IMR-90 (cell line): ENCODE measurements around the gene CIB2. TPM values are rescaled to one million over a fixed set of nuclear protein-coding genes. Genes with fewer than 3 reads are reported as not detected.

Experiments used
- ATAC-seq: fragments of 200-7000 bp; cut with Tn5 transposase; 2 replicates; pipeline ENCODE4 v1.9.1; 2020; ENCODE audit warnings: low read depth, mild to moderate bottlenecking, moderate library complexity
- BruUV-seq: library from RNA; stranded (reverse); fragments of 400-500 nt; replicated peaks from 2 replicates; lab custom pipeline; 2021; lab: Mats Ljungman, UMichigan
- CTCF ChIA-PET: fragments of 300-600 bp; formaldehyde crosslinking; extraction: SDS; loops from one replicate; lab custom pipeline; 2021; ENCODE audit warnings: antibody characterized with exemption; lab: Yijun Ruan, JAX
- POLR2A ChIA-PET: fragments of 300-600 bp; sonication (Branson Sonifier 250); formaldehyde crosslinking; loops from one replicate; lab custom pipeline; 2022; ENCODE audit warnings: antibody characterized with exemption; ENCODE audit not compliant: unreplicated experiment; lab: Charles Lee
- DNase-seq: peaks from one replicate; pipeline ENCODE4 v3.0.0; 2013
- H2AFZ ChIP-seq: replicated peaks from 2 replicates; pipeline ENCODE3; 2013; ENCODE audit warnings: low read length, mild to moderate bottlenecking; ENCODE audit not compliant: poor library complexity
- H2AK5ac ChIP-seq: 2 replicates; pipeline ENCODE4 v1.6.1; 2013; ENCODE audit warnings: low read depth, low read length, inconsistent platforms
- H2AK9ac ChIP-seq: replicated peaks from 2 replicates; pipeline ENCODE3; 2013; ENCODE audit warnings: mild to moderate bottlenecking, low read depth, low read length, moderate library complexity; ENCODE audit not compliant: poor library complexity
- H2BK120ac ChIP-seq: 2 replicates; pipeline ENCODE4 v1.6.1; 2013; ENCODE audit warnings: low read depth, low read length, inconsistent platforms
- H2BK15ac ChIP-seq: 3 replicates; pipeline ENCODE4 v1.6.1; 2013; ENCODE audit warnings: low read depth, low read length, inconsistent platforms
- H2BK20ac ChIP-seq: 2 replicates; pipeline ENCODE4 v1.6.1; 2013; ENCODE audit warnings: low read depth, mild to moderate bottlenecking, inconsistent platforms, low read length, moderate library complexity
- H2BK5ac ChIP-seq: 2 replicates; pipeline ENCODE4 v1.6.1; 2013; ENCODE audit warnings: mild to moderate bottlenecking, low read depth, low read length, inconsistent platforms; ENCODE audit not compliant: poor library complexity, severe bottlenecking
- H3K14ac ChIP-seq: replicated peaks from 2 replicates; pipeline ENCODE4 v1.6.1; 2013; ENCODE audit warnings: low read depth, low read length, inconsistent platforms
- H3K18ac ChIP-seq: 2 replicates; pipeline ENCODE4 v1.6.1; 2013; ENCODE audit warnings: low read depth, low read length, control low read depth
- H3K23ac ChIP-seq: 2 replicates; pipeline ENCODE4 v1.6.1; 2013; ENCODE audit warnings: low read depth, low read length, inconsistent platforms
- H3K27ac ChIP-seq: 2 replicates; pipeline ENCODE4 v1.5.1; 2013; ENCODE audit warnings: mild to moderate bottlenecking, control low read depth, low read length; ENCODE audit not compliant: insufficient read depth
- H3K27me3 ChIP-seq: 2 replicates; pipeline ENCODE4 v1.6.1; 2013; ENCODE audit warnings: low read length; ENCODE audit not compliant: control insufficient read depth, insufficient read depth
- H3K36me3 ChIP-seq: 2 replicates; pipeline ENCODE4 v1.6.1; 2013; ENCODE audit warnings: low read length, mixed read lengths; ENCODE audit not compliant: control insufficient read depth, insufficient read depth
- H3K4ac ChIP-seq: 2 replicates; pipeline ENCODE4 v1.6.1; 2013; ENCODE audit warnings: low read depth, low read length, inconsistent platforms
- H3K4me1 ChIP-seq: 2 replicates; pipeline ENCODE4 v1.6.1; 2013; ENCODE audit warnings: low read length, mixed read lengths; ENCODE audit not compliant: control insufficient read depth, insufficient read depth
- H3K4me2 ChIP-seq: 2 replicates; pipeline ENCODE4 v1.6.1; 2013; ENCODE audit warnings: low read depth, mild to moderate bottlenecking, control low read depth, low read length, moderate library complexity
- H3K4me3 ChIP-seq: 2 replicates; pipeline ENCODE4 v1.5.1; 2013; ENCODE audit warnings: low read depth, mild to moderate bottlenecking, control low read depth, low read length, moderate library complexity; ENCODE audit not compliant: insufficient read depth
- H3K56ac ChIP-seq: 2 replicates; pipeline ENCODE4 v1.6.1; 2013; ENCODE audit warnings: low read length, inconsistent platforms; ENCODE audit not compliant: insufficient read depth; ENCODE audit errors: extremely low read depth
- H3K79me1 ChIP-seq, 2 experiments: 2 replicates each; pipeline ENCODE4 v1.6.1; 2013; ENCODE audit warnings: low read length in 2 of 2, inconsistent platforms in 1 of 2, low read depth in 1 of 2
- H3K9ac ChIP-seq: 2 replicates; pipeline ENCODE4 v1.6.1; 2013; ENCODE audit warnings: low read depth, low read length, control low read depth
- H3K9me1 ChIP-seq: 2 replicates; pipeline ENCODE4 v1.6.1; 2013; ENCODE audit warnings: low read length, inconsistent platforms; ENCODE audit not compliant: insufficient read depth
- H3K9me3 ChIP-seq: 2 replicates; pipeline ENCODE4 v1.6.1; 2013; ENCODE audit warnings: low read length; ENCODE audit not compliant: control insufficient read depth, insufficient read depth
- H4K20me1 ChIP-seq: 2 replicates; pipeline ENCODE4 v1.6.1; 2013; ENCODE audit warnings: low read length, inconsistent platforms; ENCODE audit not compliant: insufficient read depth
- H4K5ac ChIP-seq: 2 replicates; pipeline ENCODE4 v1.6.1; 2013; ENCODE audit warnings: mild to moderate bottlenecking, low read depth, low read length, control low read depth
- H4K8ac ChIP-seq, 2 experiments: 2 replicates each; pipeline ENCODE4 v1.6.1; 2013; ENCODE audit warnings: low read depth in 2 of 2, low read length in 2 of 2, control low read depth in 1 of 2, inconsistent platforms in 1 of 2
- H4K91ac ChIP-seq: 2 replicates; pipeline ENCODE4 v1.6.1; 2013; ENCODE audit warnings: low read depth, low read length, inconsistent platforms; ENCODE audit not compliant: insufficient read depth
- BHLHE40 ChIP-seq: fragments of 150-350 bp; IDR thresholded peaks from 2 replicates; pipeline ENCODE4 v1.6.1; 2016; ENCODE audit warnings: mild to moderate bottlenecking, low read depth, low read length
- CEBPB ChIP-seq: IDR thresholded peaks from 2 replicates; pipeline ENCODE4 v1.6.1; 2012; ENCODE audit warnings: low read depth, low read length, improper control_type of control experiment
- CHD1 ChIP-seq: IDR thresholded peaks from 2 replicates; pipeline ENCODE4 v1.6.1; 2012; ENCODE audit warnings: low read depth, low read length, improper control_type of control experiment
- CTCF ChIP-seq: conservative IDR thresholded peaks from 2 replicates; pipeline ENCODE4 v1.5.1; 2012; ENCODE audit warnings: mild to moderate bottlenecking, low read depth, low read length, improper control_type of control experiment
- FOS ChIP-seq: fragments of 150-350 bp; IDR thresholded peaks from 2 replicates; pipeline ENCODE4 v1.6.1; 2016; ENCODE audit warnings: low read depth, low read length
- MAFK ChIP-seq: IDR thresholded peaks from 2 replicates; pipeline ENCODE4 v1.6.1; 2012; ENCODE audit warnings: low read depth, low read length, improper control_type of control experiment
- MAZ ChIP-seq: IDR thresholded peaks from 2 replicates; pipeline ENCODE4 v1.6.1; 2012; ENCODE audit warnings: low read depth, mild to moderate bottlenecking, low read length, improper control_type of control experiment, moderate library complexity, borderline replicate concordance
- MXI1 ChIP-seq: IDR thresholded peaks from 2 replicates; pipeline ENCODE4 v1.6.1; 2012; ENCODE audit warnings: low read depth, mild to moderate bottlenecking, low read length, moderate library complexity, borderline replicate concordance
- POLR2A ChIP-seq: IDR thresholded peaks from 2 replicates; pipeline ENCODE4 v1.6.1; 2012; ENCODE audit warnings: mild to moderate bottlenecking, low read depth, low read length
- RAD21 ChIP-seq: IDR thresholded peaks from 2 replicates; pipeline ENCODE4 v1.6.1; 2012; ENCODE audit warnings: low read length, improper control_type of control experiment
- RFX5 ChIP-seq: IDR thresholded peaks from 2 replicates; pipeline ENCODE4 v1.8.0; 2012; ENCODE audit warnings: low read depth, mild to moderate bottlenecking, low read length, moderate library complexity
- USF2 ChIP-seq: fragments of 150-350 bp; IDR thresholded peaks from 2 replicates; pipeline ENCODE4 v1.6.1; 2017; ENCODE audit warnings: mild to moderate bottlenecking, antibody characterized with exemption, low read length, low read depth
- whole genome bisulfite sequencing, 2 experiments: methylation state at CpG; one replicate each; pipeline versions ENCODE4 v1.1.5 to v1.1.7; 2013; ENCODE audit warnings: missing lambda C conversion rate in 2 of 2; ENCODE audit not compliant: insufficient read length in 1 of 2; ENCODE audit errors: extremely low coverage in 2 of 2; 5-methylcytosine and 5-hydroxymethylcytosine counted together
- dilution Hi-C: fragments of 300-500 bp; cut with HindIII; formaldehyde crosslinking; loops from one replicate; pipeline ENCODE4 v1.14.3; 2018; ENCODE audit warnings: low sequenced_read_pairs; ENCODE audit not compliant: unreplicated experiment
- in situ Hi-C: fragments of 300-500 bp; cut with MboI; formaldehyde crosslinking; loops from 3 replicates; pipeline ENCODE4 v1.14.3; 2019; ENCODE audit warnings: low sequenced_read_pairs, inconsistent platforms, mixed read lengths
- intact Hi-C: fragments of 100-400 bp; cut with micrococcal nuclease; formaldehyde crosslinking; loops from 2 replicates; pipeline ENCODE4 v1.10.0; 2022
- polyA plus RNA-seq, 3 experiments: library from polyadenylated mRNA; depleted of rRNA; stranded (reverse); fragments of >200 nt; gene quantifications; 2 replicates each; pipeline ENCODE4 v1.2.3, GENCODE V29; 2012; ENCODE audit warnings: low replicate concordance in 1 of 3
- total RNA-seq: library from RNA; depleted of rRNA; stranded (reverse); fragments of >200 nt; gene quantifications from 2 replicates; pipeline ENCODE4 v1.2.3, GENCODE V29; 2012

CIB2 gene
- total and polyA plus RNA-seq, 2 of the 4 experiments (the other 2 are of a cell fraction), result 2.2 to 2.4 TPM

- no CpG with 5 or more reads among the region's 4 CpGs for WGBS, 2 experiments
- CTCF ChIA-PET, result interaction anchor here (1.1 kb wide), 1 partner anchor 288 kb away, joined by 5 read pairs; no protein-coding TSS in a partner anchor
- dilution Hi-C loops, result no loop called here
- no peak overlapping the region for H3K9ac ChIP-seq
- no peak overlapping the region for H4K5ac ChIP-seq
- H3K4me1 ChIP-seq, result no peaks in the 10 kb centered on the region; the same call in 1 of the 2 replicates
- H3K14ac ChIP-seq, result no peak overlapping the region
- no peak overlapping the region for H2BK15ac ChIP-seq
- ATAC-seq (no peak), DNase-seq (no peak)
- no peak overlapping the region for H2BK120ac ChIP-seq
- peaks cover 11 to 30% of the 10 kb centered on the region in 2 experiments for H3K79me1 ChIP-seq
- no peak overlapping the region for H3K4me3 ChIP-seq
- H3K9me3 ChIP-seq, result no peaks in the 10 kb centered on the region
- H3K23ac ChIP-seq, result no peak overlapping the region
- no peak overlapping the region for H3K56ac ChIP-seq
- H2AFZ ChIP-seq, result no peak overlapping the region
- H3K27me3 ChIP-seq, result no peaks in the 10 kb centered on the region
- no peak overlapping the region for H2AK5ac ChIP-seq
- BruUV-seq, result no TSS peak
- no peak overlapping the region for H2BK5ac ChIP-seq
- POLR2A ChIA-PET, result interaction anchor here (0.6 to 0.7 kb wide), 2 partner anchors 84 to 133 kb away, joined by 3 read pairs; no protein-coding TSS in a partner anchor
- intact Hi-C loops, result no loop called here
- in situ Hi-C loops, result no loop called here
- peaks cover 10% of the 10 kb centered on the region for H3K36me3 ChIP-seq
- H4K8ac ChIP-seq, result no peak overlapping the region
- H4K91ac ChIP-seq, result no peak overlapping the region
- H2BK20ac ChIP-seq, result no peak overlapping the region
- H3K27ac ChIP-seq, result no peak overlapping the region
- no peaks in the 10 kb centered on the region; the same call in none of the 2 replicates for H3K9me1 ChIP-seq
- H3K4me2 ChIP-seq, result no peak overlapping the region
- no peak overlapping the region for H3K18ac ChIP-seq
- no peak for TF ChIP-seq MAZ
- no peak for TF ChIP-seq CTCF
- no peak for TF ChIP-seq FOS
- no peak for TF ChIP-seq USF2
- no peak for TF ChIP-seq CEBPB
- no peak for TF ChIP-seq CHD1
- no peak for TF ChIP-seq POLR2A
- no peak for TF ChIP-seq MAFK
- no peak for TF ChIP-seq MXI1
- TF ChIP-seq RFX5, result no peak
- no peak for TF ChIP-seq BHLHE40
- TF ChIP-seq RAD21, result no peak
- H2AK9ac ChIP-seq, result no peak overlapping the region
- H4K20me1 ChIP-seq, result peaks cover 2% of the 10 kb centered on the region; the same call in 1 of the 2 replicates
- no peak overlapping the region for H3K4ac ChIP-seq
Measured at GRCh38 chr15:78155355-78155939, 24.2 kb upstream of the CIB2 start.
